LNCAP (cell line): Measurements from ENCODE around the gene PADI2.

Source experiments
- CTCF ChIP-seq: fragments of 450-650 bp; IDR thresholded peaks from 2 replicates; pipeline ENCODE4 v1.5.1; 2017; ENCODE audit warnings: mild to moderate bottlenecking

PADI2 gene

GRCh38 chr1:17148950-17149608 lies 29.8 kb upstream of the PADI2 start:
- TF ChIP-seq CTCF, result no peak

- no peak for TF ChIP-seq CTCF
Measured at GRCh38 chr1:17145648-17146047, 26.4 kb upstream of the PADI2 start.

GRCh38 chr1:17143760-17144159 lies 24.5 kb upstream of the PADI2 start:
- no peak for TF ChIP-seq CTCF

GRCh38 chr1:17141441-17142197 lies 22.4 kb upstream of the PADI2 start:
- no peak for TF ChIP-seq CTCF

GRCh38 chr1:17140279-17140678 lies 21.0 kb upstream of the PADI2 start:
- TF ChIP-seq CTCF, result no peak

GRCh38 chr1:17139637-17140036 lies 20.4 kb upstream of the PADI2 start:
- TF ChIP-seq CTCF, result no peak

- TF ChIP-seq CTCF, result no peak
Measured at GRCh38 chr1:17137441-17137840, 18.2 kb upstream of the PADI2 start.
